HUES48 (cell line): ENCODE results near the gene ST8SIA5.
"Not testable (repeated sequence)": the region's sequence is repeated elsewhere in the genome, so short reads cannot be mapped to it uniquely, and the experiment has no call there.

Source experiments
- H3K27ac ChIP-seq: one replicate; pipeline ENCODE4 v1.7.0; 2013; ENCODE audit warnings: low read depth, low read length, inconsistent platforms
- H3K27me3 ChIP-seq: 2 replicates; pipeline ENCODE4 v1.6.1; 2013; ENCODE audit warnings: mild to moderate bottlenecking, low read length; ENCODE audit not compliant: control insufficient read depth, insufficient read depth
- H3K36me3 ChIP-seq: 2 replicates; pipeline ENCODE4 v1.6.1; 2013; ENCODE audit warnings: low read length; ENCODE audit not compliant: control insufficient read depth, insufficient read depth
- H3K4me1 ChIP-seq: 2 replicates; pipeline ENCODE4 v1.6.1; 2013; ENCODE audit warnings: mild to moderate bottlenecking, low read length; ENCODE audit not compliant: control insufficient read depth, insufficient read depth
- H3K4me3 ChIP-seq: 2 replicates; pipeline ENCODE4 v1.5.1; 2013; ENCODE audit warnings: mild to moderate bottlenecking, low read depth, low read length
- H3K9ac ChIP-seq: 2 replicates; pipeline ENCODE4 v1.6.1; 2013; ENCODE audit warnings: mild to moderate bottlenecking, low read depth, low read length, moderate library complexity
- H3K9me3 ChIP-seq: 2 replicates; pipeline ENCODE4 v1.6.1; 2013; ENCODE audit warnings: low read length; ENCODE audit not compliant: control insufficient read depth, insufficient read depth

The ST8SIA5 gene

GRCh38 chr18:46756559-46757201, at the start of gene ST8SIA5:
ST8SIA5 (minus strand) TSS chr18:46757053; CDS start chr18:46756508, 545 bp downstream.
- Histone ChIP-seq H3K9me3 (no peaks in the 10 kb centered on the region), H3K27me3 (peaks cover 72% of the 10 kb centered on the region), H3K9ac (no peak within 1 kb of the TSS), H3K27ac (no peak within 1 kb of the TSS), H3K36me3 (no peaks in the 10 kb centered on the region), H3K4me3 (peak within 1 kb of the TSS; percentile 53), H3K4me1 (peaks cover 8% of the 10 kb centered on the region)

- not testable (repeated sequence) for H3K4me3 ChIP-seq, H3K9me3 ChIP-seq, H3K9ac ChIP-seq, H3K36me3 ChIP-seq, H3K27me3 ChIP-seq, H3K4me1 ChIP-seq, H3K27ac ChIP-seq
These were observed 39.1 kb upstream of the ST8SIA5 start for GRCh38 chr18:46795945-46796344.

GRCh38 chr18:46794607-46795006, 37.8 kb upstream of the ST8SIA5 start:
- Histone ChIP-seq H3K9ac (no peak overlapping the region), H3K4me3 (no peak overlapping the region), H3K9me3 (0 out of 2 replicates have a peak, but pooled peaks cover 3% of the 10 kb centered on the region), H3K4me1 (peaks cover 9% of the 10 kb centered on the region), H3K27me3 (no peaks in the 10 kb centered on the region), H3K27ac (no peak overlapping the region), H3K36me3 (no peaks in the 10 kb centered on the region)

- Histone ChIP-seq H3K9me3 (0 out of 2 replicates have a peak, but pooled peaks cover 3% of the 10 kb centered on the region), H3K27ac (no peak overlapping the region), H3K9ac (no peak overlapping the region), H3K36me3 (no peaks in the 10 kb centered on the region), H3K4me1 (peaks cover 9% of the 10 kb centered on the region), H3K4me3 (no peak overlapping the region), H3K27me3 (no peaks in the 10 kb centered on the region)
These were observed 36.7 kb upstream of the ST8SIA5 start for GRCh38 chr18:46793565-46793964.

GRCh38 chr18:46789088-46789487, 32.2 kb upstream of the ST8SIA5 start:
- Histone ChIP-seq H3K9me3 (0 out of 2 replicates have a peak, but pooled peaks cover 3% of the 10 kb centered on the region), H3K9ac (no peak overlapping the region), H3K4me1 (peaks cover 3% of the 10 kb centered on the region; the same call in 1 of the 2 replicates), H3K4me3 (no peak overlapping the region), H3K36me3 (no peaks in the 10 kb centered on the region), H3K27ac (no peak overlapping the region), H3K27me3 (no peaks in the 10 kb centered on the region)

- no peak overlapping the region for H3K9ac ChIP-seq
- no peak overlapping the region for H3K4me3 ChIP-seq
- no peaks in the 10 kb centered on the region for H3K4me1 ChIP-seq
- H3K36me3 ChIP-seq = no peaks in the 10 kb centered on the region
- H3K27me3 ChIP-seq = no peaks in the 10 kb centered on the region
- H3K27ac ChIP-seq = no peak overlapping the region
- H3K9me3 ChIP-seq = 0 out of 2 replicates have a peak, but pooled peaks cover 3% of the 10 kb centered on the region
These were observed 30.8 kb upstream of the ST8SIA5 start for GRCh38 chr18:46787674-46788073.

GRCh38 chr18:46772357-46772756, 15.5 kb upstream of the ST8SIA5 start:
- Histone ChIP-seq H3K4me1 (peaks cover 22% of the 10 kb centered on the region), H3K9me3 (no peaks in the 10 kb centered on the region), H3K4me3 (no peak overlapping the region), H3K27me3 (no peaks in the 10 kb centered on the region), H3K27ac (no peak overlapping the region), H3K9ac (no peak overlapping the region), H3K36me3 (no peaks in the 10 kb centered on the region)

- H3K27me3 ChIP-seq = no peaks in the 10 kb centered on the region
- H3K9me3 ChIP-seq = no peaks in the 10 kb centered on the region
- H3K27ac ChIP-seq = no peak overlapping the region
- H3K36me3 ChIP-seq = no peaks in the 10 kb centered on the region
- H3K4me3 ChIP-seq = no peak overlapping the region
- H3K4me1 ChIP-seq = peaks cover 22% of the 10 kb centered on the region
- no peak overlapping the region for H3K9ac ChIP-seq
These were observed 14.3 kb upstream of the ST8SIA5 start for GRCh38 chr18:46771141-46771540.

GRCh38 chr18:46770708-46771107, 13.9 kb upstream of the ST8SIA5 start:
- H3K27me3 ChIP-seq = no peaks in the 10 kb centered on the region
- no peaks in the 10 kb centered on the region for H3K36me3 ChIP-seq
- no peak overlapping the region for H3K27ac ChIP-seq
- H3K4me3 ChIP-seq = no peak overlapping the region
- H3K4me1 ChIP-seq = peaks cover 22% of the 10 kb centered on the region
- H3K9me3 ChIP-seq = no peaks in the 10 kb centered on the region
- no peak overlapping the region for H3K9ac ChIP-seq

- Histone ChIP-seq H3K27me3 (no peaks in the 10 kb centered on the region), H3K4me1 (peaks cover 14% of the 10 kb centered on the region), H3K9ac (no peak overlapping the region), H3K9me3 (no peaks in the 10 kb centered on the region), H3K27ac (no peak overlapping the region), H3K36me3 (no peaks in the 10 kb centered on the region), H3K4me3 (no peak overlapping the region)
These were observed 11.5 kb upstream of the ST8SIA5 start for GRCh38 chr18:46768166-46768921.

GRCh38 chr18:46767217-46767616, 10.4 kb upstream of the ST8SIA5 start:
- Histone ChIP-seq H3K9me3 (no peaks in the 10 kb centered on the region), H3K27me3 (no peaks in the 10 kb centered on the region), H3K4me1 (0 out of 2 replicates have a peak, but pooled peaks cover 3% of the 10 kb centered on the region), H3K36me3 (no peaks in the 10 kb centered on the region), H3K4me3 (no peak overlapping the region), H3K9ac (no peak overlapping the region), H3K27ac (no peak overlapping the region)
